GM21360 (cell line): ENCODE data around the gene ZNF500.
A peak's percentile ranks its signal among the peaks of the same experiment; 100 is the strongest.

Experiments
- ATAC-seq: cut with Tn5 transposase; IDR thresholded peaks from one replicate; pipeline ENCODE4 v1.9.1; 2021; ENCODE audit warnings: mild to moderate bottlenecking, moderate library complexity; ENCODE audit not compliant: unreplicated experiment

Gene ZNF500

DNA sequence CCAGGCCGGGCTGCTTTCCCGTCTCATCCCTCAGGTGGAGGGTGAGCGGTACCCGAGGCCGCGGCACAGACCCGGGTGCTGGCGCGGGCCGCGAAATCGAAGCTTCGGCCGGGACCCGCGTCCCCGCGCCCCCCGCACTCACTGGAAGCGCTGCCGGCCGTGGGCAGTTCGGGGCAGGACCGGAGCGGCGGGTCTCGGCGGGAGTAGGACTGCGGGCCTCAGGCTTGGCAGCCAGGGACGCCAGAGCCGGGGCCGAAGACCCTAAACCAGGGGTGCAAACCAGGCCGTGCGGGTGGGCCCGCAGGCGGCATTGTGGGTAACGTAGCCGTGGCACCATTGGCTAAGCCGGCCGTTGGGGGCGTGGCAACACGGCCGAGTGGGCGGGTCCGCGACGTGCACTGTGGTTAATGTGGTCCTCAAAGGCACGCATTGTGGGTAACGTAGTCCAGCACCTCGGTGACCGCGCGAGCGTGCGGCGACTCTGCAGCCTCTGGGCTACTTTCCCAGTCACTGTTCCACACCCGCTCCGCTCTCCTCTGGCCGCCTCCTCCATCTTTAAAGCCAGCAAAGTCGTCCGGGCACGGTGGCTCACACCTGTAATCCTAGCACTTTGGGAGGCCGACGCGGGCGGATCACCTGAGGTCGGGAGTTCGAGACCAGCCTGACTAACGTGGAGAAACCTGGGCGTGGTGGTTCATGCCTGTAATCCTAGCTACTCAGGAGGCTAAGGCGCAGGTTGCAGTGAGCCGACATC, at the start of gene ZNF500:
Gene ZNF500, minus strand, starts transcription at position 288 of the 754 bp plus-strand sequence. CDS start 1,184 bp downstream, outside the sequence.
- ATAC-seq: peak; percentile 76

- ATAC-seq: no peak
Measured at GRCh38 chr16:4814542-4815173, 47.7 kb upstream of the ZNF500 start.

DNA sequence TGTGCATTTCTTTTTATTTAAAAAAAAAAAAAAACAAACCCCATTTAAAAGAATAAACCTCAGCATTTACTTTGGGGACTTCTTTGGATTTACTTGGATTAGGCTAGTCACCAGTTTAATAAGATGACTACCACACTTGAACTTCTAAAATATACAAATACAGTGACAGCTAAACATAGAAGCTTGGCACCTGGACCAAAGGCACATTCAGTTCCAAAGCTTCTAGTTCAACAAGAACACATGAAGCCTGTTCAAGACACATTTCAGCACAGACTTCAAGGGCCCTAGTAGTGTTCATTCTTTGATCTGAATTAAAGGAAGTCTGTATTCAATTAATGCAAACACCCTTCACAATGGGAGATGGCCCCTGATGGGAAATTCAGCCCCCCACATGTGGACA, 47.1 kb upstream of the ZNF500 start:
- ATAC-seq: no peak

GRCh38 chr16:4813251-4814003, 46.5 kb upstream of the ZNF500 start:
- no peak for ATAC-seq

DNA sequence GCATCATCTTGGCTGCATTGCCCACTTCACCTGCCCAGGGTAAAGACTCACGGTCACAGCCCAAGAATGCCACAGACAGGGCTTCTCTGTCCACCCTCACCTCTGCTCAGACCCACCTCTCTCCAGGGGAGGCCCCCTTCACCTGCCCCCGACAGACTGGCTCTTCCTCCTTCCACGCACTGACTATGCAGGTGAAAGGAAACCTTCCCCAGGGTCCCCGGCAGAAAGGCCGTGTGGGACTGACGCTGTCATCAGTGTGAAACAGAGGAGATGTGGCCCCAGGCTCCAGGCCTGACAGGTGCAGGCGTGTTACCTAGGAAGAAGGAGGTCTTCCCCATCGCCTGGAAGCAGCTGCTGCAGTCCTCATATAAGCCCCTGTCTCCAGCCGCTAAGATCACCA, 44.8 kb upstream of the ZNF500 start:
- ATAC-seq: no peak

DNA sequence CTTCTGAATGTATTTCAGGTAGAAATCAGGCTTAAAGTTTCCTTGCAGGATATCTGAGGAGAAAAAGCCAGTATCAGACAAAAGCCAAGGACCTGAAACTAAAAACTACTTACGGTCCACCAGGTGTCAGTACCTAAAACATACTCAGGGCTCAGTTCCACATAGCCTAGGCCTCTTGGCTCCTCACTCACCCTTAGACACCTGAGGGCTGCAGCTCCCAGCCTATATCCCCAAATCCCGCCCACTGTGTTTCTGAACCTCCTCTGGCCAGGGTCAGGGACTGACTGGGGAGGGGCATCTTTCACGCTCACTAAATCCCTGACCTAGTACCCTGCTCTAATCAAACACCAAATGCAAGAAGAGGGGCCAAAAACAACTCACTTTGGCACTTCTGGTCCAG, 44.3 kb upstream of the ZNF500 start:
- no peak for ATAC-seq

- no peak for ATAC-seq
Measured at GRCh38 chr16:4806280-4806679, 39.3 kb upstream of the ZNF500 start.

- ATAC-seq: no peak
Measured at GRCh38 chr16:4805231-4805630, 38.3 kb upstream of the ZNF500 start.

GRCh38 chr16:4803898-4804762, 37.2 kb upstream of the ZNF500 start:
- ATAC-seq: no peak

DNA sequence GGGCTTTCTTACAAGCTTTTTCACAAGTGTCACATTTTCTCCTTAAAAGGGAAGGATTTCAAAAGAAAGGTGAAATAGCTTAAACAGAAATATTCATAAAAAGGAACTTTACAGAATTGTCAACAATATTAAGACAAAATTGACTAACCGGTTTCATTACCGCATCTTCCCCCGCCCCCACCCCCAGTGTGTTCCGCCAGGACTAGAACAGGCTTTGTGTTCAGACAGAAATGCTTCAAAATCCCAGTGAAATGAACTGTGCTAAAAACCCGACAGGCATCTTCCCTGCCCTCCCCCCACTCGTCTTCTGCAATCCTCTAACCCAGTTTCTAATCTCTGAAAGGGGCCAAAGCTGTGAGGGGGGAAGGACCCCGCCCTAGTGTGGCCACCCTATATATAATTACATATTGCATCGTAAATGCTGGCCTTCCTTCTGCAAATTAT, 36.5 kb upstream of the ZNF500 start:
- ATAC-seq: no peak

GRCh38 chr16:4802659-4803287, 35.8 kb upstream of the ZNF500 start:
- ATAC-seq: peak; percentile 92

DNA sequence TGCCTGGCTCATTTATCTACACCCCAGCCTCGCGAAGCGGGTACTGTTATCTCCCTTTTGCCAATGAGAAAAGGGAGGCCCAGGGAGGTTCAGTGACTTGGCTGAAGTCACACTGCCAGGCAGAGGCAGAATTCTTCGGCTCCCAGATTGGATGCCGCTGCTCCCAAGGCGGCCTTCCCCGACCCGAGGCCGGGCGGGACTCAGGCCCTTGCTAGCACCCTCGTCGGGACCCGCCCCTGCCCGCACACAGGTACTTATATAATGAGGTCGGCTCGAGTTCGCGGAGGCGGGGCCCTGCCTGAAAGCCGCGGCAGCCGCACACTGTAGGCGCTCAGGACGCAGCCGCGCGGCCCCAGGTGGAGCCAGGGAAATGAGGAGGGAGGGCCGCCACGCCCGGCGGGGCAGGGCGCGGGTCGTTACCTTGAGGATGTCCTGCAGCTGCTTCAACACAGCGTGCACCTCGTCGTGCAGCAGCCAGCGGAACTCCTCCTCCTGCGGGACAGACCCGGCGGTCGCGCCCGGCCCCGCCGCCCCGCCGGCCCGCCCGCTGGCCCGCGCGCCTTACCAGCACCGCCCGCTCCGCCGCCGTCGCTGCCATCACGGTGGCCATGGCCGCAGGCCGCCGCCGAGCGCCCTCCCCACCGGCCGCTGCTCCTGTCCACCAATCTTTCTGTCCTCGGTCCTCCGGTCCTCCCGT, 35.1 kb upstream of the ZNF500 start, which contains the start of gene ROGDI:
Gene ROGDI, minus strand, starts transcription at position 672 of the 697 bp plus-strand sequence. Its CDS starts 62 bp downstream, at position 610.
- peak; percentile 47 for ATAC-seq

- ATAC-seq: no peak
Measured at GRCh38 chr16:4801051-4801961, 34.3 kb upstream of the ZNF500 start.

GRCh38 chr16:4800290-4801041, 33.5 kb upstream of the ZNF500 start:
- no peak for ATAC-seq

- ATAC-seq: no peak
Measured at GRCh38 chr16:4799171-4799855, 32.4 kb upstream of the ZNF500 start.

GRCh38 chr16:4798456-4798855, 31.5 kb upstream of the ZNF500 start:
- no peak for ATAC-seq

- no peak for ATAC-seq
Measured at GRCh38 chr16:4797805-4798252, 30.9 kb upstream of the ZNF500 start.
